ENCODE results near the gene STX3. TPM values are rescaled to one million over a fixed set of nuclear protein-coding genes. Genes with fewer than 3 reads are reported as not detected.

STX3 gene
- 10 to 100 TPM; 16.6 to 27.1 (median 24.6) TPM for total RNA-seq

DNA sequence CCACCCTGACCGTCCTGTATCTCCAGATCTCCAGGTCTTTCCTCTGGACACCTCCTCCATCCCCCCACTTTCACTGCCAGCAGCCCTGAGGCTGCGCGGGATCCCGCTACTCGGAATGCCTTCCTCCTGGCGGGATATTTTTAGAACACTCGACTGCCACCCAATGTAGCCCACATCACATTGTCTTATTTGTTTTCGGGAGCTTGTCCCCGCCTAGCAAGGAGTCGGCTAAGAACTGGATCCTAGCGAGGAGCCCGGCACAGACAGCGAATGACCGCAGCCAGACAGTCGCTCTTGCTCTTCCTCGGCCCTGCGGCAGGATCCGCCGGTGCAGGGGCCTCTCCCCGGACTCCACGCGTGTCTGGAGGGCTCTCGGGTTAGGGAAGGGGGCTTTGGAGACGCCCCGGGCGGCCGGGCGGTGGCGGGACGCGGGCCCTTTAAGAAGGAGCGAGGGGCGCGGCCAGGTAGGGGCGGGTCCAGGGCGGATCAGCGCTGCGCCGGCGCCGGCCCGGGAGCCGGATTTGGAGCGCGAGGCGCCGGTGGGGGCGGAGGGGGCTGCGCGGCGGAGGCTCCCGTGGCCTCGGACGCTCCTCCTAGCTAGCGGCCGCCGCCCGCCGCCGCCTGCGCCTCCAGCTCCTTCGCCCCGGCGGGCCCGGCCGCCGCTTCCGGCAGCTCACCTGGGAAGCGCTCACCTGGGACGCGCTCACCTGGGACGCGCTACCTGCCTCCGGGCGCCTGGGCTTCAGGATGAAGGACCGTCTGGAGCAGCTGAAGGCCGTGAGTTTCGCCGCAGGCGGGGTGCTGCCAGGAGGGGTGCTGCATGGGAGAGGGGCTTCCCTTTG, at the start of gene STX3:
TSS of gene STX3 (plus strand) at position 518 of the 842 bp plus-strand sequence. CDS start at position 748, 230 bp downstream.
- H3K4me3 ChIP-seq = peak within 1 kb of the TSS; percentile 52 to 96
- TF ChIP-seq EP300 (IDR thresholded peaks at IDR 0.05) (no peak), POLR2A (IDR thresholded peaks at IDR 0.05) (peak; percentile 50 to 73), POLR2AphosphoS5 (IDR thresholded peaks at IDR 0.05) (no peak), CTCF (IDR thresholded peaks at IDR 0.05) (no peak)
- peaks cover 0 to 49% (median 3%) of the 10 kb centered on the region in 3 donors for H3K4me1 ChIP-seq
- peak within 1 kb of the TSS; percentile 52 to 93 (median 90) for H3K27ac ChIP-seq
- WGBS, 2 donors (ENCODE audit: low coverage in 1 of 2) = 0% methylated on average over 2 to 5 of the region's 80 CpGs
- no peaks in the 10 kb centered on the region for H3K36me3 ChIP-seq
- no peaks in the 10 kb centered on the region for H3K27me3 ChIP-seq
- no peaks in the 10 kb centered on the region for H3K9me3 ChIP-seq
- ATAC-seq = peak; percentile 88

- WGBS, 2 donors (ENCODE audit: low coverage in 1 of 2) = 87 to 100% methylated on average over 2 to 5 of the region's 5 CpGs
- no peaks in the 10 kb centered on the region for H3K36me3 ChIP-seq
- no peak for ATAC-seq
- no peaks in the 10 kb centered on the region for H3K9me3 ChIP-seq
- H3K4me3 ChIP-seq = no peak overlapping the region
- H3K4me1 ChIP-seq = no peaks in the 10 kb centered on the region
- H3K27me3 ChIP-seq = peaks cover 9% of the 10 kb centered on the region
- TF ChIP-seq POLR2AphosphoS5 (IDR thresholded peaks at IDR 0.05) = no peak
- TF ChIP-seq POLR2A (IDR thresholded peaks at IDR 0.05) = no peak
- TF ChIP-seq EP300 (IDR thresholded peaks at IDR 0.05) = no peak
- TF ChIP-seq CTCF (IDR thresholded peaks at IDR 0.05) = no peak
- no peak overlapping the region for H3K27ac ChIP-seq
Observed at GRCh38 chr11:59706518-59707285, 48.5 kb upstream of the STX3 start.

DNA sequence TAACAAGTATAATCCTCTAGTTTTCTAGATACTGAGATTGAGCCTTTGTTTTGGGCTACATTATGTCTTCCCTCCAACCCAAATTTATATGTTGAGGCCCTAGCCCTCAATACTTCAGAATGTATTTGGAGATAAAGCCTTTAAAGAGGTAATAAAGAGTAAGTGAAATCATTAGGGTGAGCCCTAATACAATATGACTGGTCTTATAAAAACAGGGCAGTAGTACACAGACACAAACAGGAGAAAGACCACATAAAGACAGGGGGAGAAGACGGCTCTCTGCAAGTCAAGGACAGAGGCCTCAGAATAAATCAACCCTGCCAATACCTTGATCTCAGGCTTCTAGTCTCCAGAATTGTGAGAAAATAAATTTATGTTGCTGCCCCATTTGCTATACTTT, 47.8 kb upstream of the STX3 start:
- 73 to 83% methylated on average over 1 of the region's 1 CpG for WGBS, 2 donors (ENCODE audit: low coverage in 1 of 2)
- H3K27me3 ChIP-seq = peaks cover 9% of the 10 kb centered on the region
- no peaks in the 10 kb centered on the region for H3K4me1 ChIP-seq
- no peaks in the 10 kb centered on the region for H3K9me3 ChIP-seq
- ATAC-seq = no peak
- no peaks in the 10 kb centered on the region for H3K36me3 ChIP-seq
- no peak for TF ChIP-seq CTCF (IDR thresholded peaks at IDR 0.05)
- TF ChIP-seq POLR2AphosphoS5 (IDR thresholded peaks at IDR 0.05) = no peak
- no peak for TF ChIP-seq EP300 (IDR thresholded peaks at IDR 0.05)
- TF ChIP-seq POLR2A (IDR thresholded peaks at IDR 0.05) = no peak
- no peak overlapping the region for H3K4me3 ChIP-seq
- H3K27ac ChIP-seq = no peak overlapping the region

GRCh38 chr11:59708537-59708936, 46.6 kb upstream of the STX3 start:
- Histone ChIP-seq H3K36me3 (no peaks in the 10 kb centered on the region), H3K9me3 (no peaks in the 10 kb centered on the region), H3K27me3 (peaks cover 14% of the 10 kb centered on the region), H3K4me1 (no peaks in the 10 kb centered on the region), H3K27ac (no peak overlapping the region), H3K4me3 (no peak overlapping the region)
- ATAC-seq = no peak
- TF ChIP-seq POLR2AphosphoS5 (IDR thresholded peaks at IDR 0.05) (no peak), POLR2A (IDR thresholded peaks at IDR 0.05) (no peak), CTCF (IDR thresholded peaks at IDR 0.05) (no peak), EP300 (IDR thresholded peaks at IDR 0.05) (no peak)
- 29 to 80% methylated on average over 1 of the region's 1 CpG for WGBS, 2 donors (ENCODE audit: low coverage in 1 of 2)

Data from gastroesophageal sphincter (tissue), 4 donors.